Activated naive CD4-positive, alpha-beta T cell treated with anti-CD3 and anti-CD28 coated beads for 36 hours (primary cell): ENCODE measurements around the gene HILPDA. TPM values are rescaled to one million over a fixed set of nuclear protein-coding genes. Genes with fewer than 3 reads are reported as not detected.

Source experiments
- CTCF ChIA-PET: fragments of 350-600 bp; sonication (Branson Sonifier 250); formaldehyde crosslinking; loops from one replicate; lab custom pipeline; 2021; ENCODE audit warnings: antibody characterized with exemption; lab: Charles Lee
- DNase-seq: peaks from one replicate; pipeline ENCODE4 v3.0.0-alpha.2; 2020
- H3K27ac Mint-ChIP-seq: one replicate; pipeline ENCODE4 v1.8.0; 2021; ENCODE audit warnings: mild to moderate bottlenecking, mixed read lengths
- H3K27me3 Mint-ChIP-seq: one replicate; pipeline ENCODE4 v1.8.0; 2021; ENCODE audit warnings: low read depth, mixed read lengths
- H3K36me3 Mint-ChIP-seq: one replicate; pipeline ENCODE4 v1.8.0; 2021; ENCODE audit warnings: low read depth, mixed read lengths
- H3K4me1 Mint-ChIP-seq: one replicate; pipeline ENCODE4 v1.8.0; 2021; ENCODE audit warnings: low read depth, mixed read lengths
- H3K4me3 Mint-ChIP-seq: one replicate; pipeline ENCODE4 v1.8.0; 2021; ENCODE audit warnings: mild to moderate bottlenecking, moderate library complexity, mixed read lengths
- H3K9me3 Mint-ChIP-seq: one replicate; pipeline ENCODE4 v1.8.0; 2021; ENCODE audit warnings: mixed read lengths
- intact Hi-C: fragments of 100-400 bp; cut with micrococcal nuclease; formaldehyde crosslinking; loops from one replicate; pipeline ENCODE4 v1.15.1; 2023
- total RNA-seq, 2 experiments: library from RNA; stranded (reverse); gene quantifications; one replicate each; pipeline ENCODE4 v1.2.3, GENCODE V29; 2021

Gene HILPDA
- total RNA-seq, 2 experiments from 2014 or later = 12.4 to 13.6 TPM

DNA sequence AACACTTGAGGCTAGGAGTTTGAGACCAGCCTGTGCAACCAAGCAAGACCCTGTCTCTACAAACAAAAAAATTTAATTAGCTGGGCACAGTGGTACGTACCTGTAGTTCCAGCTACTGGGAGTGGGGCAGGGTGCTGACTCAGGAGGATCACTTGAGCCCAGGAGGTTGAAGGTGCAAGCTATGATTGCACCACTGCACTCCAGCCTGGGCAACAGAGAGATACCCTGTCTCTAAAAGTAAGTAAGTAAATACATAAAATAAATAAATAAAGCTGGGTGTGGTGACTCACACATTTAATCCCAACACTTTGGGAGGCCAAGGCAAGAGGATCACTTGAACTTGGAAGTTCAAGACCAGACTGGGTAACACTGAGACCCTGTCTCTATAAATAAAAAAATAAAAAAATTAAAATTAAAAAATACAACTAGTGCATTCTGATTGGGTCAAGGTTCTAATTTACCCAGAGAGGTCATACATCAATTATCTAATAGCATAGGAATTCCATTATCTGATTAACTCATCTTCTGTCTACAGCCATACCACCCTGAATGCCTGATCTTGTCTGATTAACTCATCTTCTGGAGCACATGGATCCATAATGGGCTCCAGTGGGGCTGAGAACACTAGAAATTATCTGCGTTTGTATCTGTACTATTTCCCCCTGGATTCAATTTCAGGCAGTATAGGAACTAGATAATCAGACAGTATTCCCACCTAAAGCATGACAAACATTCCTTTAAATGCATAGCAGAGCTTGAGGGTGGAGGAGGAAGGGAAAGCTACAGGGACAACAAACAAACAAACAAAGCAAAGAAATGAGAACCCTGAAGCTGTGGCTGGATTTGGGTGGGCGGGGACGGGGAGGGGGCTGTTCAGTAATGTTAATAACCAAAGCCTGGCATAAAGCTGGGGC lies 21.0 kb upstream of the HILPDA start:
- H3K4me3 Mint-ChIP-seq = no peak overlapping the region
- CTCF ChIA-PET = interaction anchor here (0.6 to 13.7 kb wide), 6 partner anchors 6 to 40 kb away, joined by 3 to 138 read pairs (median 6); no protein-coding TSS in a partner anchor
- H3K36me3 Mint-ChIP-seq = no peaks in the 10 kb centered on the region
- H3K4me1 Mint-ChIP-seq = no peaks in the 10 kb centered on the region
- H3K9me3 Mint-ChIP-seq = no peaks in the 10 kb centered on the region
- intact Hi-C loops = no loop called here
- no peak overlapping the region for H3K27ac Mint-ChIP-seq
- H3K27me3 Mint-ChIP-seq = peaks cover 3% of the 10 kb centered on the region
- DNase-seq = no peak

DNA sequence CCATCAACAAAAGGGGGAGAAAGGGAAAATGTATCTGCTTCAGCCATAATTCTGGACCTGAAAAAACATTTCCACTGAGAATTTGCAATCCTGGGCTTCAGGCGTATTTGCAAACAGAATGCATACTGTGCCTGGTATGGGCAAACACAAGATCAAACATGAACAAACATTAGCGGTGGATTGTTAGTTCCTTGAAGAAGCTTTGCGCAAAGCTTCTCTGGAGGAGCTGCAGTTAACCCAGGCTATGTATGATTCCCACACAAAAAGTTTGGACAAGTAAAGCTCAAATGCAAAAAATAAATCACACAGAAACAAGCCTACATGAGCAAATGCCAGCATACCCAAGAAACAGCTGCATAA lies 20.4 kb upstream of the HILPDA start:
- H3K9me3 Mint-ChIP-seq = no peaks in the 10 kb centered on the region
- no peak overlapping the region for H3K27ac Mint-ChIP-seq
- H3K4me3 Mint-ChIP-seq = no peak overlapping the region
- no peaks in the 10 kb centered on the region for H3K4me1 Mint-ChIP-seq
- intact Hi-C loops = no loop called here
- H3K27me3 Mint-ChIP-seq = peaks cover 2% of the 10 kb centered on the region
- CTCF ChIA-PET = interaction anchor here (0.8 to 13.7 kb wide), 5 partner anchors 7 to 39 kb away, joined by 3 to 138 read pairs (median 5); no protein-coding TSS in a partner anchor
- no peak for DNase-seq
- H3K36me3 Mint-ChIP-seq = no peaks in the 10 kb centered on the region

DNA sequence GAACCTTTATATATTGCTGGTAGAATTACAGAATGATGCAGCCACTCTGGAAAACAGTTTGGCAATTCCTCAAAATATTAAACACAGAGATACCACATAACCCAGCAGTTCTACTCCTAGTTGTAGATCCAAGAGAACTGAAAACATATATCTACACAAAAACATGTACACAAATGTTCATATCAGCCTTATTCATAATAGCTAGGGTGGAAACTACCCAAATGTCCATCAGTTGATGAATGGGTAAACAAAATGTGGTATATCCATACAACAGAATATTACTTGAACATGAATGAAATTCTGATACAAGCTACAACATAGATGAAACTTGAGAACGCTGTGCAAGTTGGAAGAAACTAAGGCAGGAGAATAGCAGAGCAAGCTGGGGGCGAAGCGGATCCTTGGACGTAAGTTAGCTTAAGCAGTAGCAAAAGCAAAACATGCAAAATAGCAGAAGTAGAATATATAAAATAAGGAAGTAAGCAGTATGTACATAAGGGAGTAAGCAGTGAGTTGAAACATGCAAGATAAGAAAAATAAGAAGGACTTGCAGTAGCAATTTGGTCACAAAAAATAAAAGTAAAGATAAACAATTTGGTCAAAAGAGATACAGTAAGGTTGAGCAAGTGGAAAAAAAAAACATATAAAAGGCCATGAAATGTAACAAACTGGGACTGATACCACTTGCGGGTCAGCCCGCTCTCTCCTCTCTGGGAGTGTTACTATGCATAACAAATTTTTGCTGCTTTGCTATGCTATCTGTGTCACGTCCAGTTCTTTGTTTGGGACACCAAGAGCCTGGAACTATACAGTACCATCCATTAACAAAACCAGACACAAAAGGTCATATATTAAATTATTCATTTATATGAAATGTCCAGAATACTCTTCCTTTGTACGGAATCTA lies 18.0 kb upstream of the HILPDA start:
- no peaks in the 10 kb centered on the region for H3K27me3 Mint-ChIP-seq
- CTCF ChIA-PET = interaction anchor here (0.6 to 13.7 kb wide), 8 partner anchors 9 to 93 kb away, joined by 3 to 138 read pairs (median 5); no protein-coding TSS in a partner anchor
- no peak overlapping the region for H3K4me3 Mint-ChIP-seq
- H3K4me1 Mint-ChIP-seq = no peaks in the 10 kb centered on the region
- no peak for DNase-seq
- H3K9me3 Mint-ChIP-seq = no peaks in the 10 kb centered on the region
- intact Hi-C loops = no loop called here
- no peak overlapping the region for H3K27ac Mint-ChIP-seq
- H3K36me3 Mint-ChIP-seq = no peaks in the 10 kb centered on the region

DNA sequence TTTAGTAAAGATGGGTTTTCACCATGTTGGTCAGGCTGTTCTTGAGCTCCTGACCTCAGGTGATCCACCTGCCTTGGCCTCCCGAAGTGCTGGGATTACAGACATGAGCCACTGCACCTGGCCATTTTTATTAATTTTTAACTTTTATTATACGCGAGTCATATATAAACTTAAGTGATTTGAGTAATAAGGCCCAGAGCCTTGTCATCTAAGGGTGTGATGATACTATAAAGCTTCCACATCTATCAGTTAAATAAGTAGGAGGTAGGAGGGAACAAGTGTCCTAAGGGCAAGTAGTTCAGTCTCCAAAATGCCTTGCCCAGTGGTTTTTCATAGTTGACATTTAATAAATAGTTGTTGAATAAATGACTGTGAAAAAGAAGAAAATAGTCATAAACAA lies 13.3 kb upstream of the HILPDA start:
- DNase-seq = no peak
- no peaks in the 10 kb centered on the region for H3K27me3 Mint-ChIP-seq
- H3K4me1 Mint-ChIP-seq = peaks cover 3% of the 10 kb centered on the region
- H3K36me3 Mint-ChIP-seq = no peaks in the 10 kb centered on the region
- no peak overlapping the region for H3K27ac Mint-ChIP-seq
- H3K9me3 Mint-ChIP-seq = no peaks in the 10 kb centered on the region
- intact Hi-C loops = no loop called here
- CTCF ChIA-PET = interaction anchor here (3.3 to 13.7 kb wide), 2 partner anchors 14 to 18 kb away, joined by 23 to 138 read pairs; no protein-coding TSS in a partner anchor
- no peak overlapping the region for H3K4me3 Mint-ChIP-seq

DNA sequence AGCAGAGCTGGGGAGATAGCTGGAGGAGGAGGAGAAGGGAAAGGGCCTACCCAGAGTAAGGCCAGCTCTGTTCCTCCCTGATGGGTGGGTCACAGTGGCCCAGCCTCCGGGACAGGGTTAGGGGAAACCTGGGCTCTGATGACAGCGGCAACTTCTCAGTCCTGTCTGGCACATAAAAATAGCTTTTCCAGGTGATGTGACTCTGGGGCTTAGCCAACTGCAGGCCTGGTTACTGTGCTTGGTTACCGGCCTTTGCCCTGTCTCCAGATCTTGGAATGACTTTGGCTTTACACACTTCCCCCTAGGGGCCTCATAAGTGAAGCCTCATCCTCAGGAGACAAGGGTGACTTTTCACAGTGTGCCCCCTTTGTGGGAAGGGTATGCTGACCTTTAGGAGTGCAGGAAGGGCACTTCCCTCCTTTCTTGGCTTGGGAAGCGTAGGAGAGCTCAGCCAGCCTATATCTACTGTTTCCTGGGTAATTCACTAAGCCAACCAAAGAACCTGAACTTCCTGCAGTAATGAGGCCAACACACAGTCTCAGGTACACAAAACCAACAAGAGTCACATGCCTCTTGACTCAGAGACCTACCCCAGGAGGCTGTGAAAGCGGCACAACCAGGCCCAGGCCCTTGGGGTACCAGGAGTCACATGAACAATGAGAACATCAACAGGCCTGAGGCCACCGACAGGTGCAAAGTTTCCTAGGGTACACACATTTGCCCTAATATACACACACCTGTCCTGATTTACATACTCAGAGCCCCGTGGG lies 11.7 kb upstream of the HILPDA start:
- intact Hi-C loops = no loop called here
- CTCF ChIA-PET = interaction anchor here (0.6 to 13.7 kb wide), 7 partner anchors 9 to 440 kb away, joined by 3 to 138 read pairs (median 4); partner anchors contain the start of gene HILPDA
- Mint-ChIP-seq H3K4me3 (no peak overlapping the region), H3K9me3 (no peaks in the 10 kb centered on the region), H3K4me1 (peaks cover 3% of the 10 kb centered on the region), H3K27me3 (no peaks in the 10 kb centered on the region), H3K27ac (no peak overlapping the region), H3K36me3 (no peaks in the 10 kb centered on the region)
- DNase-seq = no peak

DNA sequence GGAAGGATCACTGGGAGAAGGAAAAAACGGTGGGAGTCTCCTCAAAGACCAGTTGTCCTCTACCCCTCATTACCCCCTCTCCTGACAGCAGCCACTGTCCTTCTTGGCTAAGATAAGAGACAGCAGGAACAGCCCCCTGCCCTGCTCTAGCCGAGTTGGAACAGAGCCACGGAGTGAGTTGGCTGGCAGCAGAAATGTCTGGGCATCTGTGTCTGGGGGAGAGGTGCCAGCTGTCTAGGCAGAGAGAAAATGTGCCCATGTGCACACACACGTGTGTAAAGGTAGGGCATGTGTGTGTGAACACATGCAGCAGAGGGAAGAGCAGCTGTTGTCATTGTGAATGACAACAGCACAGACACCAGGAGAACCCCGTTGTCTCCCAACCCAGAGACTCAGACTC lies 9.4 kb upstream of the HILPDA start:
- Mint-ChIP-seq H3K4me3 (no peak overlapping the region), H3K4me1 (peaks cover 9% of the 10 kb centered on the region), H3K36me3 (no peaks in the 10 kb centered on the region), H3K27me3 (no peaks in the 10 kb centered on the region), H3K9me3 (no peaks in the 10 kb centered on the region), H3K27ac (no peak overlapping the region)
- no peak for DNase-seq
- CTCF ChIA-PET = interaction anchor here (1.2 to 13.7 kb wide), 4 partner anchors 9 to 18 kb away, joined by 3 to 138 read pairs (median 4); no protein-coding TSS in a partner anchor
- intact Hi-C loops = no loop called here

DNA sequence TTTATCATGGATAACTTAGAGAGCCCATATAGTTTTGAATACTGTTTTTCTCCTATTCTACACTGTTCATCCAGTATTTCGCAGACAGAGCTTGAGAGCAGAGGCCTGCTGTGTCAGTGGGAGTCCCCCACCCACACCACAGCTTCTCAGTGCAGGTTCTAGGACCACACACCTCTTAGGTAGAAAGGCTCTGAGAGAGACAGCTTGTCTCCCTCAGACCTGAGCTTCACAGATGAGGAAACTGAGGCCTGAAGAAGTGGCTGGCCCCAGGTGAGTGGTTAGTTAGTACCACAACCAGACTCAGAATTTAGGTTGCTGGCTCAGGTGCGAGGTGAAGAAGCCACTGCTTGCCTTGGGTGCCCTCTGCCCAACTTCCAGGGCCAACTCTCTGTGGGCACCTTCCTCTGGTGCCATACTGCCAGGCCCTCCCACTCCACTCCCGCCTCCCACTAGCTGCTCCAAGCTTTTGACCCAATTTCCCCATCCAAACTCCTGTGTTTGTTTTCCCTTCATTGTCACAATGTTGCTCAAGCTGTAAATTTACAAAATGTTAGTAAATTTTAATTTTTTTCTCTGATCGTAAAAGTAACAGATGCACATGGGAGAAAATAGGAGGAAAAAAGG lies 7.6 kb upstream of the HILPDA start:
- Mint-ChIP-seq H3K9me3 (no peaks in the 10 kb centered on the region), H3K27ac (no peak overlapping the region), H3K4me3 (no peak overlapping the region), H3K36me3 (no peaks in the 10 kb centered on the region), H3K4me1 (peaks cover 24% of the 10 kb centered on the region), H3K27me3 (peaks cover 8% of the 10 kb centered on the region)
- no peak for DNase-seq
- intact Hi-C loops = no loop called here
- CTCF ChIA-PET = interaction anchor here (1.1 to 1.4 kb wide), 4 partner anchors 9 to 23 kb away, joined by 3 to 8 read pairs (median 5); no protein-coding TSS in a partner anchor

DNA sequence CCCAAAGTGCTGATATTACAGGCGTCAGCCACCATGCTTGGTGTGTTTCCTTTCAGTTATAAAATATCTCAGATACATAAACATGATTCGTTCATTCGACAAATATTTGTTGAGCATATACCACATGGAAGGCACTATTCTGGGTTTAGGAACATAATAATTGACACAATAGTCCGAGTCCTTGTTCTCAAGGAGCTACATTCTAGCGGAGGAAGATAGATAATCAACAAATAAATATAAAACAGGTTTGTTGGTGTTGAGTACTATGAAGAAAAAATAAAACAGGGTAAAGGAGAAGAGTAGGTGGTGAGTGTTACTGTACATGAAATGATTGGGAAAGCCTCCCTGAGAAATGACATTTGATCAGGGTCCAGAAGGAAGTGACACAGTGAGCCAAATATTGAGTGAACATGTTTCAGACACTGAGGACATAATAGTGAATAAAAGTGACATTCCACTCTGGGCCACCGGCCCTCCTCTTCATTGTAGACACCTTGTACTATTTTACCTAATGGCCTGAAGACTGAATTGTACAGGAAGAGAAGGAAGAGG lies 6.9 kb upstream of the HILPDA start:
- CTCF ChIA-PET = interaction anchor here (1.0 to 1.6 kb wide), 4 partner anchors 11 to 24 kb away, joined by 3 to 8 read pairs (median 5); no protein-coding TSS in a partner anchor
- H3K27ac Mint-ChIP-seq = no peak overlapping the region
- no peak overlapping the region for H3K4me3 Mint-ChIP-seq
- DNase-seq = no peak
- H3K9me3 Mint-ChIP-seq = no peaks in the 10 kb centered on the region
- no peaks in the 10 kb centered on the region for H3K36me3 Mint-ChIP-seq
- H3K4me1 Mint-ChIP-seq = peaks cover 24% of the 10 kb centered on the region
- H3K27me3 Mint-ChIP-seq = peaks cover 8% of the 10 kb centered on the region
- intact Hi-C loops = no loop called here

DNA sequence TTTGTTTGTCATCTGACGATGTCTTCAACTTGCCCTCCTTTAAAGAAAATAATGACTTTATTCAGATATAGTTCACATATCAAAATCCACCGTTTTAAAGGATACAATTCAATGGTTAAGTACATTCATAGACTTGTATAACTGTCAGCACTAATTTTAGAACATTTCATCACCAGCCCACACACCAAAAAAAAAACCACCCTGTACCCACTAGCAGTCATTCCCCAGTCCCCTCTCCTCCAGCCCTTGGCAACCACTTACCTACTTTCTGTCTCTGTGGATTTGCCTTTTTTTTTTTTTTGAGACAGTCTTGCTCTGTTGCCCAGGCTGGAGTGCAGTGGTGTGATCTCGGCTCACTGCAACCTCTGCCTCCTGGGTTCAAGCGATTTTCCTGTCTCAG lies 5.3 kb upstream of the HILPDA start:
- Mint-ChIP-seq H3K9me3 (no peaks in the 10 kb centered on the region), H3K27me3 (peaks cover 8% of the 10 kb centered on the region), H3K4me1 (peaks cover 29% of the 10 kb centered on the region), H3K36me3 (no peaks in the 10 kb centered on the region), H3K4me3 (no peak overlapping the region), H3K27ac (no peak overlapping the region)
- intact Hi-C loops = loop anchor here (10.0 kb wide), 1 partner anchor 1056 kb away; the partner anchor contains the start of gene ZNF800
- CTCF ChIA-PET = interaction anchor here (0.8 to 1.6 kb wide), 2 partner anchors 11 to 41 kb away, joined by 3 to 4 read pairs; no protein-coding TSS in a partner anchor
- no peak for DNase-seq

DNA sequence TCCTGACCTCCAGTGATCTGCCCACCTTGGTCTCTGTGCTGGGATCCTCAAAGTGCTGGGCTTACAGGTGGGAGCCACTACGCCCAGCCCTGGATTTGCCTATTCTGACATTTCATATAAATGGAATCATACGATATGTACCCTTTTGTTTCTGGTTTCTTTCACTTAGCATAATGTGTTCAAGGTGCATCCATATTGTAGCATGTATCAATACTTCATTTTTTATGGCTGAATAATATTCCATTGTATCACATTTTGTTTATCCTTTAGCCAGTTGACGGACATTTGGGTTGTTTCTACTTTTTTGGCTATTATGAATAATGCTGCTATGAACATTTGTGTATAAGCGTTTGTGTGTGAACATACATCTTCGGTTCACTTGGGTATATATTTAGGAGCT lies 4.8 kb upstream of the HILPDA start:
- Mint-ChIP-seq H3K4me1 (peaks cover 29% of the 10 kb centered on the region), H3K36me3 (no peaks in the 10 kb centered on the region), H3K27me3 (peaks cover 8% of the 10 kb centered on the region), H3K4me3 (no peak overlapping the region), H3K9me3 (no peaks in the 10 kb centered on the region), H3K27ac (no peak overlapping the region)
- intact Hi-C loops = loop anchor here (10.0 kb wide), 1 partner anchor 1056 kb away; the partner anchor contains the start of gene ZNF800
- DNase-seq = no peak
- CTCF ChIA-PET = interaction anchor here (0.6 to 7.9 kb wide), 3 partner anchors 16 to 52 kb away, joined by 3 to 86 read pairs (median 3); no protein-coding TSS in a partner anchor
